ENCODE data around the gene WDR13.
"Not testable (repeated sequence)": the region's sequence is repeated elsewhere in the genome, so short reads cannot be mapped to it uniquely, and the experiment has no call there.

WDR13 gene

GRCh38 chrX:48636301-48636700 is 39.0 kb downstream of the WDR13 start:
- no peak for TF ChIP-seq CTCF (IDR thresholded peaks at IDR 0.05; ENCODE audit: extremely low read depth, missing control alignments)
- no peak for DNase-seq (ENCODE audit: low spot score)

GRCh38 chrX:48636776-48637175 is 39.5 kb downstream of the WDR13 start:
- TF ChIP-seq CTCF (IDR thresholded peaks at IDR 0.05; ENCODE audit: extremely low read depth, missing control alignments): no peak

GRCh38 chrX:48645669-48646068 is 48.4 kb downstream of the WDR13 start:
- DNase-seq (ENCODE audit: low spot score): no peak
- no peak for TF ChIP-seq CTCF (IDR thresholded peaks at IDR 0.05; ENCODE audit: extremely low read depth, missing control alignments)

More at GRCh38 chrX:48636776-48637175, 39.5 kb downstream of the WDR13 start:
- DNase-seq (ENCODE audit: low spot score): no peak

- TF ChIP-seq CTCF (IDR thresholded peaks at IDR 0.05; ENCODE audit: extremely low read depth, missing control alignments): no peak
- DNase-seq (ENCODE audit: low spot score): peak; percentile 32
Observed at GRCh38 chrX:48648336-48648751, 51.1 kb downstream of the WDR13 start.

- TF ChIP-seq CTCF (IDR thresholded peaks at IDR 0.05; ENCODE audit: extremely low read depth, missing control alignments): no peak
- DNase-seq (ENCODE audit: low spot score): no peak
Observed at GRCh38 chrX:48649102-48649501, 51.8 kb downstream of the WDR13 start.

- not testable (repeated sequence) for DNase-seq (ENCODE audit: low spot score)
Observed at GRCh38 chrX:48652055-48652579, 54.8 kb downstream of the WDR13 start.

GRCh38 chrX:48654746-48655145 is 57.5 kb downstream of the WDR13 start:
- DNase-seq (ENCODE audit: low spot score): not testable (repeated sequence)

Measured in GM20000 (cell line).